RPMI7951 (cell line): ENCODE data around the gene TAPBP. TPM values are rescaled to one million over a fixed set of nuclear protein-coding genes. Genes with fewer than 3 reads are reported as not detected.

ENCODE experiments used
- total RNA-seq: library from RNA; depleted of rRNA; stranded (reverse); fragments of >200 nt; shearing (Covaris generic); gene quantifications from 2 replicates; pipeline ENCODE4 v1.2.3, GENCODE V29; 2014; rRNA removed

TAPBP gene
- total RNA-seq, 1 experiment from 2014 or later: 79.9 TPM

Other genes starting within 250 kb of the TAPBP start
- 4.4 and 10.0 TPM in 2 replicates for gene HLA-DPA1, start 240.4 kb downstream of the TAPBP start, total RNA-seq
- gene HLA-DPB1, start 238.1 kb downstream of the TAPBP start, total RNA-seq: 29.6 and 35.4 TPM in 2 replicates
- gene COL11A2, start 121.6 kb downstream of the TAPBP start, total RNA-seq: 0.12 TPM in 1 of 2 replicates, not detected in the other
- 14.4 and 15.4 TPM in 2 replicates for gene RXRB, start 113.4 kb downstream of the TAPBP start, total RNA-seq
- 58.0 and 77.2 TPM in 2 replicates for gene SLC39A7, start 113.2 kb downstream of the TAPBP start, total RNA-seq
- gene HSD17B8, start 109.4 kb downstream of the TAPBP start, total RNA-seq: 3.2 and 3.4 TPM in 2 replicates
- gene RING1, start 105.6 kb downstream of the TAPBP start, total RNA-seq: 26.6 and 30.0 TPM in 2 replicates
- gene VPS52, start 42.2 kb downstream of the TAPBP start, total RNA-seq: 30.7 and 43.1 TPM in 2 replicates
- 3,254 and 3,442 TPM in 2 replicates for gene RPS18, start 42.0 kb downstream of the TAPBP start, total RNA-seq
- 2.0 TPM in 2 replicates for gene B3GALT4, start 37.0 kb downstream of the TAPBP start, total RNA-seq
- gene WDR46, start 24.8 kb downstream of the TAPBP start, total RNA-seq: 106 and 109 TPM in 2 replicates
- gene PFDN6, start 24.5 kb downstream of the TAPBP start, total RNA-seq: 76.7 and 134 TPM in 2 replicates
- gene RGL2, start 15.1 kb downstream of the TAPBP start, total RNA-seq: 24.3 and 27.5 TPM in 2 replicates
- 10.7 TPM in 2 replicates for gene ZBTB22, start 3.7 kb upstream of the TAPBP start, total RNA-seq
- 51.8 and 54.8 TPM in 2 replicates for gene DAXX, start 8.9 kb upstream of the TAPBP start, total RNA-seq
- 125 and 128 TPM in 2 replicates for gene KIFC1, start 77.7 kb upstream of the TAPBP start, total RNA-seq
- 23.2 and 23.5 TPM in 2 replicates for gene PHF1, start 96.9 kb upstream of the TAPBP start, total RNA-seq
- 250 and 282 TPM in 2 replicates for gene CUTA, start 104.0 kb upstream of the TAPBP start, total RNA-seq
- gene SYNGAP1, start 106.0 kb upstream of the TAPBP start, total RNA-seq: 1.4 and 2.4 TPM in 2 replicates
- 7.4 and 7.5 TPM in 2 replicates for gene ZBTB9, start 140.5 kb upstream of the TAPBP start, total RNA-seq